Measurements from ENCODE around the gene FRMD4A. TPM values are rescaled to one million over a fixed set of nuclear protein-coding genes. Genes with fewer than 3 reads are reported as not detected.
"Not testable (repeated sequence)": the region's sequence is repeated elsewhere in the genome, so short reads cannot be mapped to it uniquely, and the experiment has no call there.

The FRMD4A gene
- total RNA-seq, 1 donor from 2014 or later: 0.32 TPM

- no peak overlapping the region for H3K4me3 Mint-ChIP-seq (ENCODE audit: low read depth)
These were observed 404.5 kb downstream of the FRMD4A start for GRCh38 chr10:13925971-13926780.

GRCh38 chr10:13924040-13924725 lies 406.5 kb downstream of the FRMD4A start:
- intact Hi-C loops (cut with micrococcal nuclease): no loop called here
- H3K4me1 Mint-ChIP-seq (ENCODE audit: low read depth): no peaks in the 10 kb centered on the region
- no peaks in the 10 kb centered on the region for H3K36me3 Mint-ChIP-seq (ENCODE audit: low read depth)
- H3K27ac Mint-ChIP-seq: no peak overlapping the region
- no peaks in the 10 kb centered on the region for H3K9me3 Mint-ChIP-seq
- H3K27me3 Mint-ChIP-seq (ENCODE audit: low read depth): peaks cover 2% of the 10 kb centered on the region
- no peak overlapping the region for H3K4me3 Mint-ChIP-seq (ENCODE audit: low read depth)
- no peak for DNase-seq (ENCODE audit: low spot score)

More at GRCh38 chr10:13925971-13926780, 404.5 kb downstream of the FRMD4A start:
- Mint-ChIP-seq H3K9me3 (no peaks in the 10 kb centered on the region), H3K36me3 (ENCODE audit: low read depth) (no peaks in the 10 kb centered on the region), H3K27me3 (ENCODE audit: low read depth) (peaks cover 6% of the 10 kb centered on the region), H3K4me1 (ENCODE audit: low read depth) (no peaks in the 10 kb centered on the region), H3K27ac (no peak overlapping the region)
- intact Hi-C loops (cut with micrococcal nuclease): no loop called here
- DNase-seq (ENCODE audit: low spot score): no peak

GRCh38 chr10:13922586-13922985 lies 408.1 kb downstream of the FRMD4A start:
- Mint-ChIP-seq H3K27me3 (ENCODE audit: low read depth) (peaks cover 2% of the 10 kb centered on the region), H3K27ac (no peak overlapping the region), H3K4me1 (ENCODE audit: low read depth) (no peaks in the 10 kb centered on the region), H3K9me3 (no peaks in the 10 kb centered on the region), H3K4me3 (ENCODE audit: low read depth) (no peak overlapping the region), H3K36me3 (ENCODE audit: low read depth) (no peaks in the 10 kb centered on the region)
- no peak for DNase-seq (ENCODE audit: low spot score)
- intact Hi-C loops (cut with micrococcal nuclease): no loop called here

GRCh38 chr10:13921941-13922340 lies 408.8 kb downstream of the FRMD4A start:
- H3K27me3 Mint-ChIP-seq (ENCODE audit: low read depth): no peaks in the 10 kb centered on the region
- intact Hi-C loops (cut with micrococcal nuclease): no loop called here
- H3K27ac Mint-ChIP-seq: no peak overlapping the region
- no peak overlapping the region for H3K4me3 Mint-ChIP-seq (ENCODE audit: low read depth)
- H3K4me1 Mint-ChIP-seq (ENCODE audit: low read depth): no peaks in the 10 kb centered on the region
- H3K9me3 Mint-ChIP-seq: no peaks in the 10 kb centered on the region
- no peak for DNase-seq (ENCODE audit: low spot score)
- no peaks in the 10 kb centered on the region for H3K36me3 Mint-ChIP-seq (ENCODE audit: low read depth)

GRCh38 chr10:13921131-13921530 lies 409.6 kb downstream of the FRMD4A start:
- H3K27ac Mint-ChIP-seq; DNase-seq (ENCODE audit: low spot score); intact Hi-C loops (cut with micrococcal nuclease); H3K27me3 Mint-ChIP-seq (ENCODE audit: low read depth); H3K9me3 Mint-ChIP-seq; H3K4me1 Mint-ChIP-seq (ENCODE audit: low read depth); H3K4me3 Mint-ChIP-seq (ENCODE audit: low read depth); H3K36me3 Mint-ChIP-seq (ENCODE audit: low read depth): not testable (repeated sequence)

GRCh38 chr10:13920465-13920864 lies 410.3 kb downstream of the FRMD4A start:
- Mint-ChIP-seq H3K27me3 (ENCODE audit: low read depth) (no peaks in the 10 kb centered on the region), H3K4me1 (ENCODE audit: low read depth) (no peaks in the 10 kb centered on the region), H3K9me3 (no peaks in the 10 kb centered on the region), H3K4me3 (ENCODE audit: low read depth) (no peak overlapping the region), H3K27ac (no peak overlapping the region), H3K36me3 (ENCODE audit: low read depth) (no peaks in the 10 kb centered on the region)
- intact Hi-C loops (cut with micrococcal nuclease): no loop called here
- no peak for DNase-seq (ENCODE audit: low spot score)

GRCh38 chr10:13920031-13920430 lies 410.7 kb downstream of the FRMD4A start:
- no peak for DNase-seq (ENCODE audit: low spot score)
- H3K4me3 Mint-ChIP-seq (ENCODE audit: low read depth): no peak overlapping the region
- no peaks in the 10 kb centered on the region for H3K36me3 Mint-ChIP-seq (ENCODE audit: low read depth)
- H3K27me3 Mint-ChIP-seq (ENCODE audit: low read depth): no peaks in the 10 kb centered on the region
- intact Hi-C loops (cut with micrococcal nuclease): no loop called here
- H3K27ac Mint-ChIP-seq: no peak overlapping the region
- H3K4me1 Mint-ChIP-seq (ENCODE audit: low read depth): no peaks in the 10 kb centered on the region
- no peaks in the 10 kb centered on the region for H3K9me3 Mint-ChIP-seq

GRCh38 chr10:13917791-13918190 lies 412.9 kb downstream of the FRMD4A start:
- H3K27ac Mint-ChIP-seq: no peak overlapping the region
- DNase-seq (ENCODE audit: low spot score): no peak
- no peaks in the 10 kb centered on the region for H3K9me3 Mint-ChIP-seq
- no peaks in the 10 kb centered on the region for H3K4me1 Mint-ChIP-seq (ENCODE audit: low read depth)
- H3K36me3 Mint-ChIP-seq (ENCODE audit: low read depth): no peaks in the 10 kb centered on the region
- intact Hi-C loops (cut with micrococcal nuclease): no loop called here
- H3K27me3 Mint-ChIP-seq (ENCODE audit: low read depth): no peaks in the 10 kb centered on the region
- no peak overlapping the region for H3K4me3 Mint-ChIP-seq (ENCODE audit: low read depth)

- Mint-ChIP-seq H3K27ac (no peak overlapping the region), H3K27me3 (ENCODE audit: low read depth) (no peaks in the 10 kb centered on the region), H3K36me3 (ENCODE audit: low read depth) (no peaks in the 10 kb centered on the region), H3K9me3 (no peaks in the 10 kb centered on the region), H3K4me3 (ENCODE audit: low read depth) (no peak overlapping the region), H3K4me1 (ENCODE audit: low read depth) (no peaks in the 10 kb centered on the region)
- no peak for DNase-seq (ENCODE audit: low spot score)
- intact Hi-C loops (cut with micrococcal nuclease): no loop called here
These were observed 414.3 kb downstream of the FRMD4A start for GRCh38 chr10:13916384-13916947.

- no peak overlapping the region for H3K27ac Mint-ChIP-seq
- DNase-seq (ENCODE audit: low spot score): no peak
- H3K4me1 Mint-ChIP-seq (ENCODE audit: low read depth): no peaks in the 10 kb centered on the region
- peaks cover 3% of the 10 kb centered on the region for H3K27me3 Mint-ChIP-seq (ENCODE audit: low read depth)
- H3K36me3 Mint-ChIP-seq (ENCODE audit: low read depth): no peaks in the 10 kb centered on the region
- H3K9me3 Mint-ChIP-seq: no peaks in the 10 kb centered on the region
- intact Hi-C loops (cut with micrococcal nuclease): no loop called here
- no peak overlapping the region for H3K4me3 Mint-ChIP-seq (ENCODE audit: low read depth)
These were observed 415.0 kb downstream of the FRMD4A start for GRCh38 chr10:13915710-13916109.

GRCh38 chr10:13913897-13914296 lies 416.8 kb downstream of the FRMD4A start:
- peaks cover 3% of the 10 kb centered on the region for H3K27me3 Mint-ChIP-seq (ENCODE audit: low read depth)
- DNase-seq (ENCODE audit: low spot score): no peak
- H3K4me3 Mint-ChIP-seq (ENCODE audit: low read depth): no peak overlapping the region
- H3K4me1 Mint-ChIP-seq (ENCODE audit: low read depth): no peaks in the 10 kb centered on the region
- intact Hi-C loops (cut with micrococcal nuclease): no loop called here
- H3K27ac Mint-ChIP-seq: no peak overlapping the region
- no peaks in the 10 kb centered on the region for H3K9me3 Mint-ChIP-seq
- H3K36me3 Mint-ChIP-seq (ENCODE audit: low read depth): no peaks in the 10 kb centered on the region

GRCh38 chr10:13911821-13912520 lies 418.8 kb downstream of the FRMD4A start:
- intact Hi-C loops (cut with micrococcal nuclease): no loop called here
- Mint-ChIP-seq H3K9me3 (no peaks in the 10 kb centered on the region), H3K36me3 (ENCODE audit: low read depth) (no peaks in the 10 kb centered on the region), H3K27me3 (ENCODE audit: low read depth) (peaks cover 5% of the 10 kb centered on the region), H3K4me3 (ENCODE audit: low read depth) (no peak overlapping the region), H3K4me1 (ENCODE audit: low read depth) (no peaks in the 10 kb centered on the region), H3K27ac (no peak overlapping the region)
- no peak for DNase-seq (ENCODE audit: low spot score)
